ENCODE results near the gene GDPD3.

Gene GDPD3, protein sequence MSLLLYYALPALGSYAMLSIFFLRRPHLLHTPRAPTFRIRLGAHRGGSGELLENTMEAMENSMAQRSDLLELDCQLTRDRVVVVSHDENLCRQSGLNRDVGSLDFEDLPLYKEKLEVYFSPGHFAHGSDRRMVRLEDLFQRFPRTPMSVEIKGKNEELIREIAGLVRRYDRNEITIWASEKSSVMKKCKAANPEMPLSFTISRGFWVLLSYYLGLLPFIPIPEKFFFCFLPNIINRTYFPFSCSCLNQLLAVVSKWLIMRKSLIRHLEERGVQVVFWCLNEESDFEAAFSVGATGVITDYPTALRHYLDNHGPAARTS
- long read RNA-seq, result 0 reads

DNA sequence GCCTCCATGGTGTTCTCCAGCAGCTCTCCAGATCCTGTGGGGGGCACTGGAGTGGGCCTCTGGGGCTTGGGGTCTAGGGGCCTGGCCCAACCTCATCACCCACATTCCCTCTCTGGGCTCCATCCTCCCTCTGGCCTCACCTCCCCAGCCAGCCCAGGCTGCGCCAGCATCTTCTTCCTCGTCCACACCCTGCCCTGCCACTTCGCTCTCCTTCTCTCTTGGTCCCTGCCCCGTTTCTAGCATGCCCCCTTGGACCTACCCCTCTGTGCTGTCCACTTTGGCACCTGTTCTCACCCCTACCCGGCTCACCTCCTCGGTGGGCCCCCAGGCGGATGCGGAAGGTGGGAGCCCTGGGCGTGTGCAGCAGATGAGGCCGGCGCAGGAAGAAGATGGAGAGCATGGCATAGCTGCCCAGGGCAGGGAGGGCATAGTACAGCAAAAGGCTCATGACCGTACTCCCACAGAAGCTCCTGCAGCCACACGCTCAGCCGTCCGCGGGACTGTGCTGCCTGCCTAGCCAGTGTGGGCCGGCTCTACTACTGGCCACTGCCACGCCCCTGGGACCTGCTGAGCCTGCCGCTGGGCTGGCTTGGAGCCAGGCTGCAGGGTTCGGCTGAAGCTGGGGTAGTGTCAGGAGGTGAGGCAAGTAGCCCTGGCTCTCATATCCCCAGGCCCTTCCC lies at the start of gene GDPD3:
GDPD3 (minus strand) TSS at position 507 of the 680 bp plus-strand sequence; CDS start at position 448, 59 bp downstream.
- no peak for TF ChIP-seq GABPA (IDR thresholded peaks at IDR 0.05; ENCODE audit: low read depth)
- TF ChIP-seq, protein P1, sequence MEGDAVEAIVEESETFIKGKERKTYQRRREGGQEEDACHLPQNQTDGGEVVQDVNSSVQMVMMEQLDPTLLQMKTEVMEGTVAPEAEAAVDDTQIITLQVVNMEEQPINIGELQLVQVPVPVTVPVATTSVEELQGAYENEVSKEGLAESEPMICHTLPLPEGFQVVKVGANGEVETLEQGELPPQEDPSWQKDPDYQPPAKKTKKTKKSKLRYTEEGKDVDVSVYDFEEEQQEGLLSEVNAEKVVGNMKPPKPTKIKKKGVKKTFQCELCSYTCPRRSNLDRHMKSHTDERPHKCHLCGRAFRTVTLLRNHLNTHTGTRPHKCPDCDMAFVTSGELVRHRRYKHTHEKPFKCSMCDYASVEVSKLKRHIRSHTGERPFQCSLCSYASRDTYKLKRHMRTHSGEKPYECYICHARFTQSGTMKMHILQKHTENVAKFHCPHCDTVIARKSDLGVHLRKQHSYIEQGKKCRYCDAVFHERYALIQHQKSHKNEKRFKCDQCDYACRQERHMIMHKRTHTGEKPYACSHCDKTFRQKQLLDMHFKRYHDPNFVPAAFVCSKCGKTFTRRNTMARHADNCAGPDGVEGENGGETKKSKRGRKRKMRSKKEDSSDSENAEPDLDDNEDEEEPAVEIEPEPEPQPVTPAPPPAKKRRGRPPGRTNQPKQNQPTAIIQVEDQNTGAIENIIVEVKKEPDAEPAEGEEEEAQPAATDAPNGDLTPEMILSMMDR (IDR thresholded peaks at IDR 0.05; ENCODE audit: insufficient read depth, low read length), result no peak
- no peak for TF ChIP-seq POLR2AphosphoS5 (IDR thresholded peaks at IDR 0.05; ENCODE audit: low read depth)
- no peak for TF ChIP-seq SPI1 (IDR thresholded peaks at IDR 0.05; ENCODE audit: borderline replicate concordance, low read depth)
- TF ChIP-seq, protein P2, sequence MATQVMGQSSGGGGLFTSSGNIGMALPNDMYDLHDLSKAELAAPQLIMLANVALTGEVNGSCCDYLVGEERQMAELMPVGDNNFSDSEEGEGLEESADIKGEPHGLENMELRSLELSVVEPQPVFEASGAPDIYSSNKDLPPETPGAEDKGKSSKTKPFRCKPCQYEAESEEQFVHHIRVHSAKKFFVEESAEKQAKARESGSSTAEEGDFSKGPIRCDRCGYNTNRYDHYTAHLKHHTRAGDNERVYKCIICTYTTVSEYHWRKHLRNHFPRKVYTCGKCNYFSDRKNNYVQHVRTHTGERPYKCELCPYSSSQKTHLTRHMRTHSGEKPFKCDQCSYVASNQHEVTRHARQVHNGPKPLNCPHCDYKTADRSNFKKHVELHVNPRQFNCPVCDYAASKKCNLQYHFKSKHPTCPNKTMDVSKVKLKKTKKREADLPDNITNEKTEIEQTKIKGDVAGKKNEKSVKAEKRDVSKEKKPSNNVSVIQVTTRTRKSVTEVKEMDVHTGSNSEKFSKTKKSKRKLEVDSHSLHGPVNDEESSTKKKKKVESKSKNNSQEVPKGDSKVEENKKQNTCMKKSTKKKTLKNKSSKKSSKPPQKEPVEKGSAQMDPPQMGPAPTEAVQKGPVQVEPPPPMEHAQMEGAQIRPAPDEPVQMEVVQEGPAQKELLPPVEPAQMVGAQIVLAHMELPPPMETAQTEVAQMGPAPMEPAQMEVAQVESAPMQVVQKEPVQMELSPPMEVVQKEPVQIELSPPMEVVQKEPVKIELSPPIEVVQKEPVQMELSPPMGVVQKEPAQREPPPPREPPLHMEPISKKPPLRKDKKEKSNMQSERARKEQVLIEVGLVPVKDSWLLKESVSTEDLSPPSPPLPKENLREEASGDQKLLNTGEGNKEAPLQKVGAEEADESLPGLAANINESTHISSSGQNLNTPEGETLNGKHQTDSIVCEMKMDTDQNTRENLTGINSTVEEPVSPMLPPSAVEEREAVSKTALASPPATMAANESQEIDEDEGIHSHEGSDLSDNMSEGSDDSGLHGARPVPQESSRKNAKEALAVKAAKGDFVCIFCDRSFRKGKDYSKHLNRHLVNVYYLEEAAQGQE (IDR thresholded peaks at IDR 0.05; ENCODE audit: insufficient replicate concordance, low read depth), result no peak
- Histone ChIP-seq H3K27me3 (ENCODE audit: insufficient read depth, poor library complexity, severe bottlenecking) (no peaks in the 10 kb centered on the region), H3K4me3 (replicated peaks; ENCODE audit: insufficient read depth, low read length) (no peak within 1 kb of the TSS), H3K27ac (replicated peaks) (no peak within 1 kb of the TSS)
- DNase-seq (ENCODE audit: low read depth in 1 of 2, low spot score in 1 of 2), result no peak

DNA sequence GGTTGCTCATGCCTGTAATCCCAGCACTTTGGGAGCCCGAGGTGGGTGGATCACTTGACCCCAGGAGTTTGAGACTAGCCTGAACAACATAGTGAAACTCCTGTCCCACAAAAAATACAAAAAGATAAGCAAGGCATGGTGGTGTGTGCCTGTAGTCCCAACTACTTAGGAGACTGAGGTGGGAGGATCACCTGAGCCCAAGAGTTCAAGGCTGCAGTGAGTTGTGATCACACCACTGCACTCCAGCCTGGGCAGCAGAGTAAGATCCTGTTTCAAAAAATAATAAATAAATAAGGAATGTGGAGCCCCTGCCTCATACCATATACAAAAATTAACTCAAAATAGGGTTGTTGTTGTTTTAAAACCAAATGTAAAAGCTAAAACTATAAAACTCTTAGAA lies 43.9 kb upstream of the GDPD3 start:
- Histone ChIP-seq H3K27me3 (ENCODE audit: insufficient read depth, poor library complexity, severe bottlenecking) (no peaks in the 10 kb centered on the region), H3K27ac (replicated peaks) (no peak overlapping the region), H3K4me3 (replicated peaks; ENCODE audit: insufficient read depth, low read length) (no peak overlapping the region)
- TF ChIP-seq SPI1 (IDR thresholded peaks at IDR 0.05; ENCODE audit: borderline replicate concordance, low read depth), result no peak
- TF ChIP-seq, protein P1 (IDR thresholded peaks at IDR 0.05; ENCODE audit: insufficient read depth, low read length), result no peak
- TF ChIP-seq, protein P2 (IDR thresholded peaks at IDR 0.05; ENCODE audit: insufficient replicate concordance, low read depth), result no peak
- TF ChIP-seq POLR2AphosphoS5 (IDR thresholded peaks at IDR 0.05; ENCODE audit: low read depth), result no peak
- TF ChIP-seq GABPA (IDR thresholded peaks at IDR 0.05; ENCODE audit: low read depth), result no peak
- DNase-seq (ENCODE audit: low read depth in 1 of 2, low spot score in 1 of 2), result no peak

DNA sequence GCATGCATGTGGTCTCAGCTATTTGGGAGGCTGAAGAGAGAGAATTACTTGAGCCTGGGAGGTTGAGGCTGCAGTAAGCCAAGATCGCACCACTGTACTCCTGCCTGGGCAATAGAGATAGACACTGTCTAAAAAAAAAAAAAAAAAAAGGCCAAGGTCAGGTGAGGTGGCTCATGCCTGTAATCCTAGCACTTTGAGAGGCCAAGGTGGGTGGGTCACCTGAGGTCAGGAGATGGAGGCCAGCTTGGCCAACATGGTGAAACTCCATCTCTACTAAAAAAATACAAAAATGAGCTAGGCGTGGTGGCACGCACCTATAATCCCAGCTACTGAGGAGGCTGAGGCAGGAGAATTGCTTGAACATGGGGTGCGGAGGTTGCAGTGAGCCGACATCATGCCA lies 41.9 kb upstream of the GDPD3 start:
- H3K27ac ChIP-seq (replicated peaks), result no peak overlapping the region
- TF ChIP-seq, protein P1 (IDR thresholded peaks at IDR 0.05; ENCODE audit: insufficient read depth, low read length), result no peak
- TF ChIP-seq GABPA (IDR thresholded peaks at IDR 0.05; ENCODE audit: low read depth) (no peak), POLR2AphosphoS5 (IDR thresholded peaks at IDR 0.05; ENCODE audit: low read depth) (no peak)
- TF ChIP-seq, protein P2 (IDR thresholded peaks at IDR 0.05; ENCODE audit: insufficient replicate concordance, low read depth), result no peak
- DNase-seq (ENCODE audit: low read depth in 1 of 2, low spot score in 1 of 2), result no peak
- no peak overlapping the region for H3K4me3 ChIP-seq (replicated peaks; ENCODE audit: insufficient read depth, low read length)
- no peaks in the 10 kb centered on the region for H3K27me3 ChIP-seq (ENCODE audit: insufficient read depth, poor library complexity, severe bottlenecking)

Measured in HL-60 (cell line).